ENCODE measurements around the gene FAM20C. TPM values are rescaled to one million over a fixed set of nuclear protein-coding genes. Genes with fewer than 3 reads are reported as not detected.

FAM20C gene
- total RNA-seq, 2 experiments from 2014 or later: 1.3 to 1.7 TPM

GRCh38 chr7:217781-218180 lies 25.4 kb downstream of the FAM20C start:
- ATAC-seq (ENCODE audit: poor library complexity) (no peak), DNase-seq (no peak)
- Histone ChIP-seq H3K4me3 (ENCODE audit: low read length) (no peak overlapping the region), H3K27me3 (ENCODE audit: control insufficient read depth in 1 of 2, insufficient read depth in 2 of 2, low read length in 2 of 2) (no peaks in the 10 kb centered on the region), H3K36me3 (ENCODE audit: insufficient read depth, low read length) (no peaks in the 10 kb centered on the region), H3K27ac (ENCODE audit: low read depth in 1 of 2, low read length in 2 of 2) (no peak overlapping the region), H3K4me1 (ENCODE audit: insufficient read depth, low read length) (no peaks in the 10 kb centered on the region), H3K9me3 (ENCODE audit: control insufficient read depth in 1 of 2, insufficient read depth in 1 of 2, low read length in 2 of 2) (no peaks in the 10 kb centered on the region)
- H3K36me3 Mint-ChIP-seq (ENCODE audit: low read depth): no peaks in the 10 kb centered on the region
- intact Hi-C loops (cut with DNase I, micrococcal nuclease): no loop called here
- H3K9me3 Mint-ChIP-seq: no peaks in the 10 kb centered on the region
- no peaks in the 10 kb centered on the region for H3K4me1 Mint-ChIP-seq (ENCODE audit: low read depth)
- no peaks in the 10 kb centered on the region for H3K27me3 Mint-ChIP-seq
- POLR2A ChIA-PET: no interaction called here
- H3K27ac Mint-ChIP-seq: no peak overlapping the region
- no peak overlapping the region for H3K4me3 Mint-ChIP-seq
- TF ChIP-seq, protein P1, sequence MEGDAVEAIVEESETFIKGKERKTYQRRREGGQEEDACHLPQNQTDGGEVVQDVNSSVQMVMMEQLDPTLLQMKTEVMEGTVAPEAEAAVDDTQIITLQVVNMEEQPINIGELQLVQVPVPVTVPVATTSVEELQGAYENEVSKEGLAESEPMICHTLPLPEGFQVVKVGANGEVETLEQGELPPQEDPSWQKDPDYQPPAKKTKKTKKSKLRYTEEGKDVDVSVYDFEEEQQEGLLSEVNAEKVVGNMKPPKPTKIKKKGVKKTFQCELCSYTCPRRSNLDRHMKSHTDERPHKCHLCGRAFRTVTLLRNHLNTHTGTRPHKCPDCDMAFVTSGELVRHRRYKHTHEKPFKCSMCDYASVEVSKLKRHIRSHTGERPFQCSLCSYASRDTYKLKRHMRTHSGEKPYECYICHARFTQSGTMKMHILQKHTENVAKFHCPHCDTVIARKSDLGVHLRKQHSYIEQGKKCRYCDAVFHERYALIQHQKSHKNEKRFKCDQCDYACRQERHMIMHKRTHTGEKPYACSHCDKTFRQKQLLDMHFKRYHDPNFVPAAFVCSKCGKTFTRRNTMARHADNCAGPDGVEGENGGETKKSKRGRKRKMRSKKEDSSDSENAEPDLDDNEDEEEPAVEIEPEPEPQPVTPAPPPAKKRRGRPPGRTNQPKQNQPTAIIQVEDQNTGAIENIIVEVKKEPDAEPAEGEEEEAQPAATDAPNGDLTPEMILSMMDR (IDR thresholded peaks at IDR 0.05): no peak
- CTCF ChIA-PET: no interaction called here

GRCh38 chr7:218316-218715 lies 25.9 kb downstream of the FAM20C start:
- POLR2A ChIA-PET: no interaction called here
- no peak overlapping the region for H3K4me3 ChIP-seq (ENCODE audit: low read length)
- no peaks in the 10 kb centered on the region for H3K27me3 Mint-ChIP-seq
- no peaks in the 10 kb centered on the region for H3K36me3 ChIP-seq (ENCODE audit: insufficient read depth, low read length)
- intact Hi-C loops (cut with DNase I, micrococcal nuclease): no loop called here
- CTCF ChIA-PET: no interaction called here
- H3K9me3 Mint-ChIP-seq: no peaks in the 10 kb centered on the region
- H3K4me3 Mint-ChIP-seq: no peak overlapping the region
- H3K27ac Mint-ChIP-seq: no peak overlapping the region
- TF ChIP-seq, protein P1 (IDR thresholded peaks at IDR 0.05): no peak
- ATAC-seq (ENCODE audit: poor library complexity) (no peak), DNase-seq (no peak)
- no peaks in the 10 kb centered on the region for H3K4me1 ChIP-seq (ENCODE audit: insufficient read depth, low read length)
- H3K4me1 Mint-ChIP-seq (ENCODE audit: low read depth): no peaks in the 10 kb centered on the region
- no peaks in the 10 kb centered on the region for H3K27me3 ChIP-seq (ENCODE audit: control insufficient read depth in 1 of 2, insufficient read depth in 2 of 2, low read length in 2 of 2)
- H3K36me3 Mint-ChIP-seq (ENCODE audit: low read depth): no peaks in the 10 kb centered on the region
- peaks cover 0 to under 1% of the 10 kb centered on the region in 2 experiments for H3K9me3 ChIP-seq (ENCODE audit: control insufficient read depth in 1 of 2, insufficient read depth in 1 of 2, low read length in 2 of 2)
- no peak overlapping the region for H3K27ac ChIP-seq (ENCODE audit: low read depth in 1 of 2, low read length in 2 of 2)

- TF ChIP-seq, protein P1 (IDR thresholded peaks at IDR 0.05): no peak
- no peak overlapping the region for H3K27ac Mint-ChIP-seq
- intact Hi-C loops (cut with DNase I, micrococcal nuclease): no loop called here
- POLR2A ChIA-PET: no interaction called here
- H3K27ac ChIP-seq (ENCODE audit: low read depth in 1 of 2, low read length in 2 of 2): no peak overlapping the region
- CTCF ChIA-PET: no interaction called here
- H3K27me3 Mint-ChIP-seq: no peaks in the 10 kb centered on the region
- DNase-seq: no peak
- H3K4me3 ChIP-seq (ENCODE audit: low read length): no peak overlapping the region
- no peak for ATAC-seq (ENCODE audit: poor library complexity)
- H3K4me3 Mint-ChIP-seq: no peak overlapping the region
- no peaks in the 10 kb centered on the region for H3K36me3 ChIP-seq (ENCODE audit: insufficient read depth, low read length)
- no peaks in the 10 kb centered on the region for H3K4me1 ChIP-seq (ENCODE audit: insufficient read depth, low read length)
- H3K36me3 Mint-ChIP-seq (ENCODE audit: low read depth): no peaks in the 10 kb centered on the region
- no peaks in the 10 kb centered on the region for H3K4me1 Mint-ChIP-seq (ENCODE audit: low read depth)
- no peaks in the 10 kb centered on the region for H3K27me3 ChIP-seq (ENCODE audit: control insufficient read depth in 1 of 2, insufficient read depth in 2 of 2, low read length in 2 of 2)
- H3K9me3 ChIP-seq (ENCODE audit: control insufficient read depth in 1 of 2, insufficient read depth in 1 of 2, low read length in 2 of 2): peaks cover 0 to 5% of the 10 kb centered on the region in 2 experiments
- no peaks in the 10 kb centered on the region for H3K9me3 Mint-ChIP-seq
These were observed 26.7 kb downstream of the FAM20C start for GRCh38 chr7:218896-219580.

Measured in CD4-positive, alpha-beta T cell (primary cell).